HepG2 (cell line): ENCODE measurements around the gene IL32. TPM values are rescaled to one million over a fixed set of nuclear protein-coding genes. Genes with fewer than 3 reads are reported as not detected.

Experiments
- PATZ1 ChIP-seq: sonication (generic); formaldehyde crosslinking; IDR thresholded peaks from 2 replicates; pipeline ENCODE4 v1.4.0; 2020; ENCODE audit warnings: missing genetic modification reagents
- SATB2 ChIP-seq: sonication (generic); formaldehyde crosslinking; IDR thresholded peaks from 2 replicates; pipeline ENCODE4 v1.5.0; 2020; ENCODE audit warnings: missing genetic modification reagents
- ZBTB40 ChIP-seq, 2 experiments: fragments of 450-650 bp in 1 of 2; sonication (generic) in 1 of 2; formaldehyde crosslinking in 1 of 2; IDR thresholded peaks; 2 replicates each; pipeline versions ENCODE4 v1.6.1 to v1.8.0; 2016 to 2022; ENCODE audit warnings: antibody characterized with exemption in 1 of 2, mild to moderate bottlenecking in 1 of 2, missing genetic modification reagents in 1 of 2
- ZHX1 ChIP-seq: sonication (generic); formaldehyde crosslinking; IDR thresholded peaks from 2 replicates; pipeline ENCODE4 v1.8.1; 2022; ENCODE audit warnings: low read depth, mild to moderate bottlenecking, missing genetic modification reagents
- ZNF136 ChIP-seq: sonication (generic); formaldehyde crosslinking; IDR thresholded peaks from 2 replicates; pipeline ENCODE4 v1.8.1; 2022; ENCODE audit warnings: low read depth, mild to moderate bottlenecking, moderate library complexity, missing genetic modification reagents
- ZNF337 ChIP-seq: sonication (generic); formaldehyde crosslinking; IDR thresholded peaks from 2 replicates; pipeline ENCODE4 v1.5.1; 2020; ENCODE audit warnings: missing genetic modification reagents, low read depth, mild to moderate bottlenecking, borderline replicate concordance
- ZNF501 ChIP-seq: sonication (generic); formaldehyde crosslinking; IDR thresholded peaks from 2 replicates; pipeline ENCODE4 v1.5.1; 2020; ENCODE audit warnings: mild to moderate bottlenecking, moderate library complexity, missing genetic modification reagents
- polyA plus RNA-seq, 8 experiments: library from polyadenylated mRNA; depleted of rRNA in 3 of 8; stranded (reverse) in 7 of 8; unstranded in 1 of 8; fragments of >200 nt; fragmentation: Illumina TruSeq in 4 of 8; extraction: Trizol in 4 of 8; gene quantifications; 2 replicates each; pipeline versions ENCODE4 v1.2.1 to v1.2.3, GENCODE V29; 2011 to 2016; ENCODE audit warnings: low read depth in 4 of 8, missing spikeins in 1 of 8, mixed read lengths in 1 of 8; ENCODE audit not compliant: insufficient read depth in 1 of 8
- total RNA-seq, 5 experiments: library from RNA; depleted of rRNA; stranded (reverse); fragments of >200 nt; fragmentation: Illumina TruSeq; extraction: Trizol; gene quantifications; 2 replicates each; pipeline ENCODE4 v1.2.3, GENCODE V29; 2016; ENCODE audit warnings: low read depth in 1 of 5
- TF ChIP-seq, protein P1 (sequence below): sonication (generic); formaldehyde crosslinking; IDR thresholded peaks from 2 replicates; pipeline ENCODE4 v1.4.0; 2020; ENCODE audit warnings: missing genetic modification reagents, low read depth, mild to moderate bottlenecking, borderline replicate concordance

The IL32 gene
- total and polyA plus RNA-seq, 2 of the 13 experiments (the other 11 are each of a cell fraction or from before 2014, with no cell fraction given), result 115 to 165 TPM

DNA sequence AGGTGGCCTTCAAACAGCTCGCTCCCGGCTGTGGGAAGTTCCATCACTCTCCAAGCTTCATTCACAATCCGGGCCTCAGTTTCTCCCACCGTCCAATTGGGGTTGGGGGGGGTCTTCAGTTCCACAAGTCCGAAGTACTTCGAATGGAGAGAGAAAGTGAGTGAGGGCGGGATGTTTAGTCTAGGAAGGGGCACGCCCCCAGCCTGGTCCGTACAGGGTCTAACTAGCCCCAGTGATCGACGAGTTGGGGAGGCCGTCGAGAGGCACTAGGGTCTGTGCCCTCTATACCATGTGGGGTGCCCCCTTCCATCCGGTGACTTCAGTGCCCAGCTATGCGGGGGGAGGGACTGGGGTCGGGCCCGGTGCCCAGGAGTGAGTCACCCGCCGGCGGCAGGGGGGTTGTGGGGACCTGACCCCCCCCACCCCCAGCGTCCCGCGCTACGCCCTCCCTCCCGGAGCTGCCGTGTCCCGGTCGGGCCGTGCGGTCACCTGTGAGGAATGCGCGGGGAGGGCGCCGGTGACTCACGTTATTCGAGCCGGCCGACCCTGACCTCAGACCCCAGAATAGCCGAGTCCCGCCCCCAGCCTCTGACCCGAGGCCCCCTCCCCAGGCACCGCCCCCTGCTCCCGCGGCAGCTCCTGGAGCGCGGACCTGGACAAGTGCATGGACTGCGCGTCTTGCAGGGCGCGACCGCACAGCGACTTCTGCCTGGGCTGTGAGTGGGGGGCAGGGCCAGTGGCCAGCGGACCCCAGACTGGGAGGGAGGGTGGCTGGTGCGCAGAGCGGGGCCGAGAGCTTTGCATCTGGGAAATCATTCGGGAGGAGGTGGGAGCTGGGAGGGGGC is 44.6 kb upstream of the IL32 start (continued):
- TF ChIP-seq ZBTB40 (IDR thresholded peaks at IDR 0.05) (no peak), ZBTB40 (CRISPR knock-in tag; IDR thresholded peaks at IDR 0.05) (peak; percentile 25; the same call in 1 of the 2 replicates), SATB2 (CRISPR knock-in tag) (peak; percentile 79), ZNF501 (CRISPR knock-in tag) (peak; percentile 12; the same call in 1 of the 2 replicates), ZNF337 (CRISPR knock-in tag) (0 out of 2 replicates have a peak, but pooled peaks have one; percentile 5), ZNF136 (CRISPR knock-in tag) (0 out of 2 replicates have a peak, but pooled peaks have one; percentile 43), PATZ1 (CRISPR knock-in tag) (peak; percentile 99), ZHX1 (no peak)
- TF ChIP-seq, protein P1, sequence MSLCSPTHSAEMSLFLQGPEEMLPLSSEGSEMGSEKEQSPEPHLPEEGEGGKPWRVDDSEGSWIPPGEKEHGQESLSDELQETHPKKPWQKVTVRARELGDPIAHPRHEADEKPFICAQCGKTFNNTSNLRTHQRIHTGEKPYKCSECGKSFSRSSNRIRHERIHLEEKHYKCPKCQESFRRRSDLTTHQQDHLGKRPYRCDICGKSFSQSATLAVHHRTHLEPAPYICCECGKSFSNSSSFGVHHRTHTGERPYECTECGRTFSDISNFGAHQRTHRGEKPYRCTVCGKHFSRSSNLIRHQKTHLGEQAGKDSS (CRISPR knock-in tag), result peak; percentile 63; the same call in 1 of the 2 replicates
- TF ChIP-seq, all 625 proteins: peak for 264
